NCI-H446 (cell line): ENCODE results near the gene KBTBD12.

ENCODE experiments used
- DNase-seq, 2 experiments: peaks; one replicate each; lab custom pipeline; 2025; lab: John Stamatoyannopoulos, UW

KBTBD12 gene

DNA sequence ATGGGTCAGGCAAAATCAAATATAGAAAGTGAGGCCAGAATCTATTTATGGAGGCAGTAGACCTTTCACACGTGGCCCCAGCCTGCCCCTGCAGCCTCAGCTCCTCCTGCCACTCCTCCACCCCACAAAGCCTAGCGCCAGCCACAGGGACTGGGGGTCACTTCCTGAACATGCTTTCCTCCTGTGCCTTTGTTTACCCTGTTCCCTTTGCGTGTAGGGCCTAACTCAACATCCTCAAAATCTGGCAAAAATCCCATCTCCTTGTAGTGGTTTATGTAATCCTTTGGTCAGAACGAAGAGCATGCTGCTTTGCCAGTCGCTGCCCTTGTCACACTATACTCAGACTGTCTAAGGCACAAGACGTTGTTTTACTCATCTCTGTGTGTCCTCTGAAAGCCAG is 39.6 kb downstream of the KBTBD12 start:
- no peak for DNase-seq

DNA sequence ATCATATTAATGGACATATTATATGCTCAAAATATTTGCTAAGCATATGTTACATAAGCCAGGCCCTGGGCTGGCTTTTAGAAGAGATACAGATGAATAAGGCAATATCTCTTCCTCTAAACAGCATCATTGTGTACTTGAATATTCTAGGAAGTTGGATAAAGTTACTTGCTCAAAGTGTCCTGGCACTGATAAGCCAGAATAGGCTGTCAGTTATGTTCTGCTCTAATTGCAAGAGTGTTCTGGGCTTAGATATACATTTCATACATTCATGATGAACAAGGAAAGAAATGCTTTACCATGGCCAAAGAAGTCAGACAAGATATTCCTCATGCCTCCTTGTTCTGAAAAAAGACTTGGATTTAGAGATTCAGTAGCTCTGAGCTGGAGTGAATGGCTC is 40.7 kb downstream of the KBTBD12 start:
- no peak for DNase-seq

GRCh38 chr3:127959041-127959440 is 44.0 kb downstream of the KBTBD12 start:
- DNase-seq = no peak

- peak in 1 of 2 experiments; percentile 58 for DNase-seq
Measured at GRCh38 chr3:127959873-127960272, 44.8 kb downstream of the KBTBD12 start.

GRCh38 chr3:127960421-127960965 is 45.5 kb downstream of the KBTBD12 start:
- no peak for DNase-seq

DNA sequence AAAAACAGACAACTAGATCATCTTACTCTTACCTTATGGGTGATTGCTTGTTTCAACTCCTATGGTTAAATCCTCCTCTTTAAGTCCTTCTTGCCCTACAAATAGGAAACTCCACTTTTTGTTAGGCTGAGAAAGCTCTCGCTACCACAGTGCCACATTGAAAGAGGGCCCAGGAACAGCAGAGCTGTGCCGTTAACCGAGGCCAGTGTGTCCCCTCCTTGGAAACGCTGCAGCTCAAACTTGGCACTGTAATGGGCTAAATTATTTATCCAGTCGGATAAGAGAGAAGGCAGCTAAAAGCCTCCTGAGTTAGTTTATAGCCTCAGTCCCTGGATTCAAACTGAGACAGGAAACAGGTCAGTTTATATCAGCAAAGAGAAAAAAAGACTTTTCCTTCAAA is 46.1 kb downstream of the KBTBD12 start:
- DNase-seq = no peak

DNA sequence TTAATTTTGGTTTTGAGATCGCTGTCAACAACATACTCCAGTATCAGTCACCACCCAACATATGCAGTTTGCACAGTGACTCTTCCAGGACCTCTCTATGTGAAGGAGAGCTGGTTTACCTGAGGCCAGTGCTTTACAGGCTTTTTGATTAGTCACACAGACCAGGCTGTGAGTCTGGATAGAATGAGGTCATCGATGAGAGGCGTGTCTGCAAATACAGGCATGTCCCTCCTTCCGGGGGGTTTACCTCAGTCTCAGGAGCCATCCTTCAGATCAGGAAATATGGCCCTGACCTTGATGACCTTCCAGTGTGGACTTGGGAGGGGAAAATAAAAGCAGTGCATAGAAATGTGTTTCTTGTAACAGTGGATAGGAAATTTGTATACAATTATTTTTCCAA is 46.9 kb downstream of the KBTBD12 start:
- no peak for DNase-seq

GRCh38 chr3:127962937-127963336 is 47.9 kb downstream of the KBTBD12 start:
- DNase-seq = no peak

GRCh38 chr3:127964053-127964452 is 49.0 kb downstream of the KBTBD12 start:
- peak in 1 of 2 experiments; percentile 61 for DNase-seq

DNA sequence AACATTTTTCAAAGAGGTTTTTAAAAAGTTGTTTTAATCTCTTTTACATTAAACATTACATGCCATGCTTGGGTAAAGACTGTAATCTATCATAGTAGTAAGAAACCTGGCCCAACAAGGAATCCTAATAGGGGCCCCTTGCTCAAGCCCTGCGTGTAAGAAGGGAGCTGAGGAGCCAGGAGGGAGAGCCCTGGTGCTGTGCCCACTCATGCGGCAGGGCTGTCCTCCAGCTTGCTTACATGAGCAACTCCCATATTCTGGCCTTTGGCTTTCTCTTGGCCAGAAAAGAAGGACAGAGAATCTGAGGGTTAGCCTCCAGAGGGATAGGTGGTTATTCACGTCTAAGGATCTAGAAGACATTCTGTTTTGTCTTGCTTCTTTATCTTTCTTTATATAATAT is 49.8 kb downstream of the KBTBD12 start:
- DNase-seq = no peak

GRCh38 chr3:127967316-127967715 is 52.3 kb downstream of the KBTBD12 start:
- no peak for DNase-seq

DNA sequence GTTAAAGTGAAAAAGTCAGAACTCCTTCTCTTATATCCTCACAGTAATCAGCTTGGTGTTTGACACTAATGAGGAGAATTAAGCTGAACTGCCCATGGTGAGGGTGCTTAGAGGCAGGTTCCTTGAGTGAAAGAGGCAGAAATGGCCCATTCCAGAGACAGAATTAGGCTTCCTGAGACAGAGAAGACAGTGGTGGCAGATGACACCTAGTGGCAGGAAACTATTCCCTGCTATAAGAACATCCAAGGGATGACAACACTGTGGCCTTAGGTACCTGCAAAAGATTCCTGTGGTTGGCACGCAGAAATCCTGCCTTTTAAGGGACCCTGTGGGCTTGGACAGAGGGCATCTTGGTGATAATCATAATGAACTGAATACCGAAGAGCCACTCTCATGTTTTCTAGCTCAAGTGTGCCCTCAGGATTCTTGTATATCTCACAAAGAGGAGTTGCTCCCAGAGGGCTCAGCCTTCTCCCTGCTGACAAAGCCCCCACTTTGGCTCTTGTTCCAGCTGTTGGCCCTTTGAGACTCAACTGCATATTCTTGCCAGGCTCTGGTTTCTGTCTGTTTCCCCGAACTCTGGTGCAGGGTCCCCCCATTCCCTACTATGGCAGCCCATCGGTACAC is 56.0 kb downstream of the KBTBD12 start:
- DNase-seq = peak; percentile 42 to 71

DNA sequence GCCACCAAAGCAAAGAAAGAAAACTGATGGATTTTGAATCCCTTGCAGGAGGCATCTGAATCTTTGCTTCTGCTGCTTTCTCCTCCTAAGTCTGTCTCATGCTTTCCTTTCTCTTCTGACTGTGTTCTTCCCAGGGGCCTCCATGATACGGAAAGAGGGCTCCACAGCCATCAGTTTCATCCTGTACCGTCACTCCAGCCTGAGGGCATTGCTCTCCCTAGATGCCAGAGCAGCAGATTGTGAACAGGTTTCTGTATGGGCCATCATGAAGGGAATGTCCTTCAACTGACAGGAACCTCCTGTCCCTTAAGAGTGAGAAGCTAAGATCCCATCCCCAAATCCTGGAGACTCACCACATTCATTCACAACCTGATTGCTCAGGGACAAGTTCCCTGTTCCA is 59.2 kb downstream of the KBTBD12 start:
- DNase-seq = no peak

- DNase-seq = no peak
Measured at GRCh38 chr3:127975153-127976029, 60.4 kb downstream of the KBTBD12 start.

DNA sequence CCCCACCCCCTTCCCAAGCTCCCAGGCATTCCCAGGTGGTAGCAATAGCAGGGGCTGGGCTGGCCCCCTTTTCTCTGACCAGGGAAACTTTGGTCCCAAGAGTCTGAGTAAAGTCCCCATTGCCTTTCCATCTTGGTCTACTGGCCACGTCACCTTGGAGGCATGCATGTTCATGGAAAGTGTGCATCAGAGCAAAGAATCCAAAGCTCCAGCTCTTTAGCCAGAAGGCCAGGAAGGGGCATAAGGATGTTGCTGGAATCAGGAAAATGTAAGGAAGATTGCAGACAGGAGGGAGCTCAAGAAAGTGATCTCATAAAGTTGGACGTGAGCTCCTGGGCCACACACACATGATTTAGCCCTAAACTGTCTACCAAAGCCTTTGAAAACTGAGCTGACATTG is 63.6 kb downstream of the KBTBD12 start:
- no peak for DNase-seq

- DNase-seq = no peak
Measured at GRCh38 chr3:127979473-127979872, 64.4 kb downstream of the KBTBD12 start.

GRCh38 chr3:127981097-127981496 is 66.1 kb downstream of the KBTBD12 start:
- DNase-seq = no peak

DNA sequence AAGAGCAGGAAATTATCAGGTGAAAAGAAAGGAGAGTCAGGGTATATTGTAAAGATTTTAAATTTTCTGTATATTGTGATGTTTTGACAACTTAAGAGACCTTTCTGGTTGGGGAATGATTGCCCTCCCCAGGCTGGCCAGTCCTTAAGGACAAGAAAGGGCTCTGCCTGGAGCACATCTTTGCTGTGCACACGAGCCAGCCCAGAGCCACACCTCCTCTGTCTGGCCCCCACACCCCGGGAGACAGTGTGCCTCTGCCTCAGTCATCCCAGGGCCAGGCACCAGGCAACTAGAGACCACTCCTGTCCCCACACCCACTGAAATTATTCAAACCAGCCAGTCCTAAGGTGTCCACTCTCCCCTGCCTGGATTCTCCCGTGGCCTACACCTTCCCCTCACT is 67.1 kb downstream of the KBTBD12 start:
- DNase-seq = no peak

GRCh38 chr3:127984241-127984975 is 69.4 kb downstream of the KBTBD12 start:
- no peak for DNase-seq

GRCh38 chr3:127985216-127985615 is 70.2 kb downstream of the KBTBD12 start:
- DNase-seq = no peak

GRCh38 chr3:127985655-127986225 is 70.7 kb downstream of the KBTBD12 start:
- no peak for DNase-seq

DNA sequence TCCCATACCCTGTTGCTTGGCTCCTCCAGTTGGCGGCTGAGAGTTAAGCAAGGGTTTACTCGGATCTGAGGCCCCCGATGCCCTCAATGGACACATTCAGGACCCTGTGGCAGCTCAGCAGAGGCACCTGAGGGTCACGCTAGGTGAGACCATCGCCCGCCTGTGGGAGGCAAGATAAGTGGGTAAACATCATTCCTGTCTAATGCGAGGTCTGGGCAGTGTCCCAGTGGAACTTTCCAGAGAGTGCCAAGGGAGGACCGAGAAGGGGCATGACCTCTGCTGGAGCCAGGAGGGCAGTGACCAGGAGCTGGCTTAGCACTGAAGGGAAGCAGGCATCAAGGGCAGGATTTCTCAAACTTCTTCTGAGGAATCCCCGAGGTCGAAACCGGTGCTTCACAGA is 71.8 kb downstream of the KBTBD12 start:
- DNase-seq = no peak
